Heart left ventricle (tissue), 16 donors: Measurements from ENCODE around the gene UBE2D3. TPM values are rescaled to one million over a fixed set of nuclear protein-coding genes. Genes with fewer than 3 reads are reported as not detected.
"Not testable (repeated sequence)": the region's sequence is repeated elsewhere in the genome, so short reads cannot be mapped to it uniquely, and the experiment has no call there.

Experiments used
- ATAC-seq, 4 donors: fragments of 200-7000 bp; cut with Tn5 transposase; one replicate each; pipeline ENCODE4 v1.9.1; 2020 to 2022; ENCODE audit warnings: moderate library complexity in 4 of 4, mild to moderate bottlenecking in 3 of 4, moderate number of reproducible peaks in 1 of 4
- DNase-seq, 5 donors: peaks; one replicate each; pipeline ENCODE4 v3.0.0-alpha.2; 2020
- H3K27ac ChIP-seq, 12 donors: fragments of 200-600 bp; sonication (generic) in 4 of 12; one replicate each; pipeline versions ENCODE4 v1.5.0 to v1.8.0; 2016 to 2022; ENCODE audit warnings: mild to moderate bottlenecking in 2 of 12
- H3K27me3 ChIP-seq, 9 donors: fragments of 200-600 bp; sonication (generic) in 2 of 9; one replicate each; pipeline versions ENCODE4 v1.5.1 to v1.8.0; 2016 to 2022; ENCODE audit warnings: mild to moderate bottlenecking in 3 of 9
- H3K36me3 ChIP-seq, 9 donors: fragments of 200-600 bp; sonication (generic) in 2 of 9; one replicate each; pipeline versions ENCODE4 v1.5.0 to v1.8.0; 2018 to 2022; ENCODE audit warnings: mild to moderate bottlenecking in 2 of 9
- H3K4me1 ChIP-seq, 12 donors: fragments of 200-600 bp; sonication (generic) in 4 of 12; one replicate each; pipeline versions ENCODE4 v1.5.0 to v1.8.0; 2016 to 2022; ENCODE audit warnings: mild to moderate bottlenecking in 3 of 12
- H3K4me3 ChIP-seq, 12 donors: fragments of 200-600 bp; sonication (generic) in 4 of 12; one replicate each; pipeline versions ENCODE4 v1.5.0 to v1.8.0; 2017 to 2022; ENCODE audit warnings: mild to moderate bottlenecking in 9 of 12, moderate library complexity in 4 of 12
- H3K9me3 ChIP-seq, 12 donors: fragments of 200-600 bp; sonication (generic) in 4 of 12; one replicate each; pipeline versions ENCODE4 v1.5.0 to v1.8.0; 2016 to 2022; ENCODE audit warnings: mild to moderate bottlenecking in 1 of 12
- POLR2A ChIP-seq, 2 donors: fragments of 450-650 bp; IDR thresholded peaks; one replicate each; pipeline ENCODE4 v1.6.1; 2017; ENCODE audit warnings: antibody characterized with exemption in 2 of 2, mild to moderate bottlenecking in 2 of 2, moderate library complexity in 2 of 2
- WGBS, 4 donors: extraction: QIAGEN DNeasy Blood & Tissue Kit in 2 of 4; methylation state at CpG; one replicate each; pipeline versions ENCODE4 v1.1.5 to v1.1.7; 2013 to 2018; 5-methylcytosine and 5-hydroxymethylcytosine counted together
- intact Hi-C, 10 donors: fragments of 100-400 bp; cut with DNase I; formaldehyde crosslinking; loops; one replicate each; pipeline versions ENCODE4 v1.11.1 to v1.14.2; 2022
- polyA plus RNA-seq, 2 donors: library from polyadenylated mRNA; stranded (reverse); fragments of 200-250 nt; gene quantifications; one replicate each; pipeline ENCODE4 v1.2.3, GENCODE V29; 2013
- total RNA-seq, 9 donors: library from RNA; depleted of rRNA in 2 of 9; stranded (reverse); fragments of >200 nt in 2 of 9; fragmentation: NEBNext Ultra II Directional in 3 of 9; extraction: Animal tissue kit (Norgen Biotek cat#: 25700) in 3 of 9; gene quantifications; one replicate each; pipeline versions ENCODE4 v1.1.0 to v1.2.4, GENCODE V29; 2016 to 2023
- TF ChIP-seq, protein P1 (sequence below), 12 donors: fragments of 200-600 bp; sonication (generic) in 4 of 12; IDR thresholded peaks; one replicate each; pipeline versions ENCODE4 v1.5.0 to v1.8.0; 2018 to 2022; ENCODE audit warnings: antibody characterized with exemption in 12 of 12, mild to moderate bottlenecking in 5 of 12
- donor health status: ischemic (EF 13 %, LVEDD 7.1; RV severe dilation, severe dysfunction).
- donor health status: healthy with polysubstance abuse.
- donor health status: DM: no; HTN: yes; CAD: no.
- donor health status: DM: no; HTN: no; CAD: no.
- donor health status: ischemic (EF 25% LVEDD 6.9; RV normal size, moderate dysfunction).
- donor health status: ischemic (EF 25% LVEDD 5.7; RV mildly dilated, moderate dysfunction).
- donor health status: healthy.
- donor health status: DM: yes; HTN: yes; CAD: no.
- donor health status: ischemic (EF 35%, LVEDD 5.7; RV mildly dilated, moderate dysfunction).
- donor health status: nonischemic (EF 11% LVEDD 7.7; RV severe dilation, severe dysfunction).
- donor health status: DM: yes; HTN: yes; CAD: no.
- donor health status: PGD.
- donor health status: ischemic (EF 29% LVEDD 5.4; RV normal size, mild dysfunction).
- donor health status: nonischemic (EF 23%, LVEDD 6.1; RV moderate dilation, normal function).

UBE2D3 gene
- total and polyA plus RNA-seq, 11 donors = 87.4 to 381 (median 258) TPM

- peaks cover 0 to 38% (median 19%) of the 10 kb centered on the region in 12 donors for H3K4me1 ChIP-seq
- WGBS, 4 donors = 0% methylated on average over 36 to 71 of the region's 71 CpGs
- intact Hi-C loops = loop anchor here (1.0 to 10.0 kb wide), 9 partner anchors 40 to 434 kb away; partner anchors contain the start of genes UBE2D3 (in 6 of the 10), MANBA (in 2 of the 10) and SLC9B2 (in 1 of the 10)
- H3K36me3 ChIP-seq = no peaks in the 10 kb centered on the region
- ATAC-seq (peak; percentile 94 to 99 (median 98)), DNase-seq (peak; percentile 91 to 96 (median 94))
- peak within 1 kb of the TSS; percentile 66 to 93 (median 72) for H3K4me3 ChIP-seq
- peak in 1 of 2 donors; percentile 72 for TF ChIP-seq POLR2A (IDR thresholded peaks at IDR 0.05)
- TF ChIP-seq, protein P1, sequence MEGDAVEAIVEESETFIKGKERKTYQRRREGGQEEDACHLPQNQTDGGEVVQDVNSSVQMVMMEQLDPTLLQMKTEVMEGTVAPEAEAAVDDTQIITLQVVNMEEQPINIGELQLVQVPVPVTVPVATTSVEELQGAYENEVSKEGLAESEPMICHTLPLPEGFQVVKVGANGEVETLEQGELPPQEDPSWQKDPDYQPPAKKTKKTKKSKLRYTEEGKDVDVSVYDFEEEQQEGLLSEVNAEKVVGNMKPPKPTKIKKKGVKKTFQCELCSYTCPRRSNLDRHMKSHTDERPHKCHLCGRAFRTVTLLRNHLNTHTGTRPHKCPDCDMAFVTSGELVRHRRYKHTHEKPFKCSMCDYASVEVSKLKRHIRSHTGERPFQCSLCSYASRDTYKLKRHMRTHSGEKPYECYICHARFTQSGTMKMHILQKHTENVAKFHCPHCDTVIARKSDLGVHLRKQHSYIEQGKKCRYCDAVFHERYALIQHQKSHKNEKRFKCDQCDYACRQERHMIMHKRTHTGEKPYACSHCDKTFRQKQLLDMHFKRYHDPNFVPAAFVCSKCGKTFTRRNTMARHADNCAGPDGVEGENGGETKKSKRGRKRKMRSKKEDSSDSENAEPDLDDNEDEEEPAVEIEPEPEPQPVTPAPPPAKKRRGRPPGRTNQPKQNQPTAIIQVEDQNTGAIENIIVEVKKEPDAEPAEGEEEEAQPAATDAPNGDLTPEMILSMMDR (IDR thresholded peaks at IDR 0.05) = no peak
- H3K27ac ChIP-seq = peak within 1 kb of the TSS; percentile 79 to 99 (median 96)
- no peaks in the 10 kb centered on the region for H3K27me3 ChIP-seq
- no peaks in the 10 kb centered on the region for H3K9me3 ChIP-seq
Measured at GRCh38 chr4:102868781-102869568, 41.6 kb upstream of the UBE2D3 start, which contains the start of gene CISD2. CISD2 (plus strand) TSS chr4:102868992; CDS start chr4:102869085, 93 bp downstream.

- peak; percentile 20 to 60 (median 56) for ATAC-seq
- intact Hi-C loops = loop anchor here in 9 of 10 donors (2.0 to 10.0 kb wide), 8 partner anchors 39 to 433 kb away; partner anchors contain the start of genes UBE2D3 (in 3 of the 9), MANBA (in 2 of the 9) and SLC9B2 (in 1 of the 9)
- DNase-seq = peak in 2 of 5 donors; percentile 23 to 26
- peak overlapping the region; percentile 66 to 93 (median 72) for H3K4me3 ChIP-seq
- peaks cover 0 to 38% (median 19%) of the 10 kb centered on the region in 12 donors for H3K4me1 ChIP-seq
- H3K27ac ChIP-seq = peak overlapping the region; percentile 79 to 99 (median 96)
- no peaks in the 10 kb centered on the region for H3K27me3 ChIP-seq
- no peaks in the 10 kb centered on the region for H3K36me3 ChIP-seq
- H3K9me3 ChIP-seq = no peaks in the 10 kb centered on the region
- TF ChIP-seq, protein P1 (IDR thresholded peaks at IDR 0.05) = no peak
- TF ChIP-seq POLR2A (IDR thresholded peaks at IDR 0.05) = no peak
- WGBS, 4 donors = 8 to 17% (median 11%) methylated on average over 23 of the region's 23 CpGs
Measured at GRCh38 chr4:102868153-102868780, 40.9 kb upstream of the UBE2D3 start.

DNA sequence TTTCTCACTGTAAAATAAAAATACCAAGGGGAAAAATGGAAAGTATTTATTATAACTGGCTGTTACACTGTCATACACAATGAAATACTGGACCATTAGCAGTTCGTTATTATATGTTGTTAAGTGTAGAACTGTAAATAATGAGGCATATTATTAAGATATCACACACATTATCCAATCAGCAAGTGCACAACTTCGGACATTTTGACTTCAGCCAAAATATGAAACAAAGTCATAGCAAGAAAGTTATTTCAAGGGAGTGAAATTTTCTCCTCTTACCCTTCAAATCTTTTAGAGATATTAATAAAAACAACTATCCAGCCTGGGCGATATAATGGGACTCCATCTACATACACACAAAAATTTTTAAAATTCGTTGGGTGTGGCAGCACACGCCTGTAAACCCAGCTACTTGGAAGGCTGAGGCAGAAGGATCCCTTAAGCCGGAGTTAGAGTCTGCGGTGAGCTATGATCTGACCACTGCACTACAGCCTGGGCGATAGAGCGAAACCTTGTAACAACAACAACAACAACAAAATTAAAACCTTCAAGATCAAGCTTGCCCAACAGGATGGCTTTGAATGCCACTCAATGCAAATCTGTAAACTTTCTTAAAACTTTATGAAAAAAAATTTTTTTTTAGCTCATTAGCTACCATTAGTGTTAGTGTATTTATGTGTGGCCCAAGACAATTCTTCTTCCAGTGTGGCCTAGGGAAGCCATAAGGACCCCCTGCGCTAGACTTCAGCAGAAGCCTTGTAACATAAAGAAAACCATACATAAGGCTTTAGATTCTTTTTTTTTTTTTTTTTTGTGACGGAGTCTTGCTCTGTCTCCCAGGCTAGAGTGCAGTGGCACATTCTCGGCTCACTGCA is 40.2 kb upstream of the UBE2D3 start:
- 85 to 86% (median 85%) methylated on average over 12 of the region's 12 CpGs for WGBS, 4 donors
- H3K27me3 ChIP-seq = no peaks in the 10 kb centered on the region
- H3K36me3 ChIP-seq = no peaks in the 10 kb centered on the region
- no peak for DNase-seq
- peaks cover 0 to 46% (median 19%) of the 10 kb centered on the region in 12 donors for H3K4me1 ChIP-seq
- peak overlapping the region in 11 of 12 donors; percentile 66 to 93 (median 72) for H3K4me3 ChIP-seq
- no peaks in the 10 kb centered on the region for H3K9me3 ChIP-seq
- TF ChIP-seq, protein P1 (IDR thresholded peaks at IDR 0.05) = no peak
- TF ChIP-seq POLR2A (IDR thresholded peaks at IDR 0.05) = no peak
- intact Hi-C loops = loop anchor here in 9 of 10 donors (2.0 to 10.0 kb wide), 8 partner anchors 39 to 433 kb away; partner anchors contain the start of genes UBE2D3 (in 3 of the 9), MANBA (in 2 of the 9) and SLC9B2 (in 1 of the 9)
- H3K27ac ChIP-seq = peak overlapping the region; percentile 79 to 99 (median 96)
- no peak for ATAC-seq

GRCh38 chr4:102865327-102865726 is 38.0 kb upstream of the UBE2D3 start:
- H3K27ac ChIP-seq, H3K9me3 ChIP-seq, H3K27me3 ChIP-seq, ATAC-seq, DNase-seq, H3K4me3 ChIP-seq, H3K36me3 ChIP-seq: not testable (repeated sequence)
- H3K4me1 ChIP-seq = peaks cover 0 to 45% (median 14%) of the 10 kb centered on the region in 12 donors
- intact Hi-C loops = loop anchor here in 4 of 10 donors (5.0 to 10.0 kb wide), 6 partner anchors 101 to 431 kb away; partner anchors contain the start of genes MANBA (in 2 of the 4) and SLC9B2 (in 1 of the 4)
- WGBS, 4 donors = 95 to 100% (median 99%) methylated on average over 5 of the region's 5 CpGs
